Hematopoietic multipotent progenitor cell treated with erythropoietin and hydrocortisone succinate and interleukin-3 and kit ligand, for 4 days (in vitro differentiated cells): ENCODE data around the gene CHST3.
A peak's percentile ranks its signal among the peaks of the same experiment; 100 is the strongest.
"Not testable (repeated sequence)": the region's sequence is repeated elsewhere in the genome, so short reads cannot be mapped to it uniquely, and the experiment has no call there.

Experiments used
- DNase-seq: peaks from one replicate; pipeline ENCODE4 v3.0.0-alpha.2; 2015

Gene CHST3

DNA sequence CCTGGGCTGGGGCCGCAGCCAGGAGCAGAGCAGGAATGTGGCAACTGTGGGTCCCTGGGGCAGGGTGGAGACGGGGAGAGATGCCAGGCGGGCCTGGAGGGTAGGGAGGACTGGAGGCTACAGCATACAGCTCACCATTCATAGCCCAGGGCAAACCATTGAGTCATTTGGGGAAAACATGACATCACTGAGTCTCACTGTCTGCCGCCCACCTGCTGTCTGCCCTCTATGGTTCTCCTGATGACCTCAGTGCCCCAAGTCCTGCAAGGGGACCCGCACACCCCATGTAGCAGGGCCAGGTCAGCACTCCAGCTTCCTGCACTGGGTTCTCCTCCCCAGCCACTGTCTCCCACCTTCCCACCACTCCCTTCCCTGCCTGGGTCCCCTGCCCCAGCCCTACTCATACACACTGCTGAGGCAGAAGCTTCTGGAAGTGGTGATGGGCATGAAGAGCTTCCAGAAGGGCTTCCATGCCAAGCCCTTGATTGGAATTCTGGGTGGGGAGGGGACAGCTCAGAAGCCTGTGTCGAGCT is 10.4 kb downstream of the CHST3 start:
- no peak for DNase-seq

DNA sequence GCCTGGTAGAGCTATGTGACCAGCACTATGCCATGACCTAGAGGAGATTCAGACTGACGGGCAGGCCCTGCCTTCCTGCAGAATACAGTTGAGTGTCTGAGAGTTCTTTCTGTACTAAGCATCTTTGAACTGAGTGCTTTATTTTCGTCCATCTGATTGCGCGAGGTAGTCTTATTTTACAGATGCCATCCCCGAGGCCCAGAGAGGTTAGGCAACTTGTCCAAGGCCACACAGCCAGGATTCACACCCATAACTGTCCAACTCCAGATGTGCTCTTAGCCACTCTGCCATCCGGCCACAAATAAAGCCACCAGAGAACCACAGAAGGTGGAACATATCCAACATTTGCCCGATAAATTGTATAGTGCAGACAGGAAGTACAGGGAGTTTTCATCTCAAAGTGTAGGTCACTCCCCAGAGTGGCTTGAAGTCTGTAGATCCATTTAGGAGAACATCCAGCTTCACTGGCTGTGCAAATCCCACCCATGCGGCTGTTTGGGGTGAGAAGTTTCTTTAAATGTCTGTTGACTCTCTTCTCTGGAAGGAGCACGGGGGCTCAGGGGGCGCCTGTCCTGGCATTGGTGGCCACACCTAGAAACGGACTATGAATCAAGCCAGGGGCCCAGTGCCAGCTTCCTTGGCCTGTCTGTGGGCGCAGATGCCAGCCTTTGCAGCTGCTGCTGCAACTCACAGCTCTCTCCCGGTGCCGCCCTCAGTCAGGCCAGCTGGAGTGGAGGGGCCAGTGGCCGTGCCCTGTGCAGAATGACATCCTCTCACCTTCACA is 11.1 kb downstream of the CHST3 start:
- DNase-seq = no peak

DNA sequence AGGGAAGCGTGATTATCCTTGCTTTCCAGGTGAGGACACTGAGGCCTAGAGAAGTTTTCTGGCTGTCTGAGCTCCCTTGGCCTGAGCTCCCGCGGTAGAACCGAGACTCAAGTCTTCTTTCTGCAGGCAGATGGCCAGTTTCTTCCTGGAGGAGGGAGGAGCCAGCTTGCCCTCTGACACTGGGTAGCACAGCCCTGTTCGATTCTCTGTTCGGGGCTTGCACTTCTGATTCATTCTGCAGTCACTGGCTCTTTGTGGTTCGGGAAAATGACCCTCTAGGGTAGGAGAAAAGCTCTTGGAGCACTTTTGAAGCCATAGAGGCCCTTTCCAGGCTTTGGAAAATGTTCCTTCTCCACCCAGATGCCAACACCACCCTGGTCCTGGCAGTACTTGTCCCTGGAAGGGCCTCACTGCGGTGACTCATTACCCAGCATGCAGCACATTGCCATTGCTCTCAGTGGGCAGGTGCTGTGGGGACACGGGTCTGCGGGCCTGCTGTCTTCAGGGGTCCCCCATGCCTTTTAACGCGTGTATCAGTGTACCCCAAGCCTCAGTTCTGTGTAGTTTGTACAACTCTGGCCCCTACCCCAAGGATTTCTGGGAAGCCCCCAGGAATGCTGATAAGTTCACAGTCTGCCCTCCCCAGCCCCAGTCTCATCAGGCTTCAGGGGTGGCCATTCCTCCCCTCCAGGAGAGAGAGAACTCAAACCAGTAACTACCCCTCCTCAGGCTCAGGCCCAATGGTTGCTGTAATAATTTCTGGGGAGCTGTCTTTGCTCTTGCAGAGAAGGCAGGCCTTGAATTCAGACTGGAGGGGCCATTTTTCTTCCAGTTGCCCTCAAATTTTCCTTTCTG is 11.9 kb downstream of the CHST3 start:
- DNase-seq = no peak

DNA sequence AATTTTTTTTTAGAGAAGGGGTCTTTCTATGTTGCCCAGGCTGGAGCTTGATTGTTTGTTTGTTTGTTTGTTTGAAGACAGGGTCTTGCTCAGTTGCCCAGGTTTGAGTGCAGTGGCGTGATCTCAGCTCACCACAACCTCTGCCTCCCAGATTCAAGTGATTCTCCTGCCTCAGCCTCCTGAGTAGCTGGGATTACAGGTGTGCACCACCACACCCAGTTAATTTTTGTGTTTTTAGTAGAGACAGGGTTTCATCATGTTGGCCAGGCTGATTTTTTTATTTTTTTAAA is 13.4 kb downstream of the CHST3 start:
- DNase-seq = not testable (repeated sequence)

DNA sequence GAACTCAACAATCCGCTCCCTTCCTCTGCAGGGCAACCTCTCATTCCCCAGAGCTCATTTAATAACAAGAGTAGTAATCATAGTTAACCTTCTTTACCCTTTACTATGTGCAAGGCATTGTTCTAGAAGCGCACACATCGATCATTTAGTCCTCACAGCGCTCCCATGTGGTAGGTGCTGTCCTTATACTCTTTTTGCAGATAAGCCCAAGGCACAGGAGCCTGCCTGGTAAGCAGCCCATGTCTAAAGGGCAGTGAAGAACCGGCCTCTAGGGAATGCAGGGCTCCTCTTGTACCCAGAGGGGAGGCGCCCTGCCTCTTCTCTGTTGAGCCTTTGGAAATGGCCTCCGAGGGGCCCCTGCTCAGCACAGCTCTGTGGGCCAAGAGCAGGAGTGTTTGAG is 14.3 kb downstream of the CHST3 start:
- peak; percentile 65 for DNase-seq

DNA sequence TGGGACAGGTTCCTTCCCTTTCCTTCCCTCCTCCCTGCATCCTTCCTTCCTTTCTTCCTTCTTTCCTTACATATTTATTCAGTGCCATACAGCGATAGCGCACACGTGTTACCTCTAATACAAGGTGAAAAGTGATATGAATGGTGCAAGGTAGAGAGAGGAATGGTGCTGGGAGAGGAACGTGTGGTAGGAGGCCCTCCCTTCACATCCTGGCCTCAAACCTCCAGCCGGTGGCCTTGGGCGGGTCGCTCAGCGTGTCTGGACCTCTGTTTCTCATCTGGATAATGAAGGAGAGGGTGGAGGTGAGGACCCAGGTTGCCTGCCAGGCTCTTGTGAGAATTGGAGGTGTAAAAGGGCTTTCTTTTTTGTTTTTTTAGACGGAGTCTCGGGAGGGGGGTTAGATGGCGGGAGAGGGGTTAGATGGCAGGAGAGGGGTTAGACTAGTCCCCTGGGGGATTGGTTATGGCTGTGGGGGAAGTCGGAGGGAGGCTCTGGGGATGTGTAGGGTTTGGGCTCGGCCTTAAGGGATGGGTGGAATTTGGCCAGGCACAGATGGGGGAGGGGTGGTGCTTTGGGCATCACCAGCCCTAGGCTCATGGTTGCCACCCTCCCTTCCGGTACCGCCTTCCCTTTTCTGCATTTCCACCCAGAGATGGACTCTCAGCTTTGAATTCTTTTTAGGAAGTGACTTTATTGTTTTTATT is 14.9 kb downstream of the CHST3 start:
- DNase-seq = no peak

DNA sequence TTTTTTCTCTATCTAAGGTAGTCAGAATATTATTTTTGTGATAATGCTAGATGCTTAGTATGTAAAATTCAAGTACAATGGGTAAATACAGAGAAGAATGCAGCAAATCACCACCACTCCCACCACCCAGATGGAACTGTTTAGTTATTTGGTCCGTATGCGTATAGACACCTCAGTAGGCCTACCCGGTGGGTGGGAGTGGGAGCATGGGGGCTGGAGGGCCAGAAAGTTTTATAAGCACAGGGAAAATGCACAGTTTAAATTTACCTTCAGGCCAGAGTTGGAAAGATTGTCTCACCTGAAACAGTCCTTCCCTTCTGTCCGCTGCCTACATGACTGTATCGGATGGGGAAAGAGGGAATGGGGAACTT is 15.5 kb downstream of the CHST3 start:
- no peak for DNase-seq

DNA sequence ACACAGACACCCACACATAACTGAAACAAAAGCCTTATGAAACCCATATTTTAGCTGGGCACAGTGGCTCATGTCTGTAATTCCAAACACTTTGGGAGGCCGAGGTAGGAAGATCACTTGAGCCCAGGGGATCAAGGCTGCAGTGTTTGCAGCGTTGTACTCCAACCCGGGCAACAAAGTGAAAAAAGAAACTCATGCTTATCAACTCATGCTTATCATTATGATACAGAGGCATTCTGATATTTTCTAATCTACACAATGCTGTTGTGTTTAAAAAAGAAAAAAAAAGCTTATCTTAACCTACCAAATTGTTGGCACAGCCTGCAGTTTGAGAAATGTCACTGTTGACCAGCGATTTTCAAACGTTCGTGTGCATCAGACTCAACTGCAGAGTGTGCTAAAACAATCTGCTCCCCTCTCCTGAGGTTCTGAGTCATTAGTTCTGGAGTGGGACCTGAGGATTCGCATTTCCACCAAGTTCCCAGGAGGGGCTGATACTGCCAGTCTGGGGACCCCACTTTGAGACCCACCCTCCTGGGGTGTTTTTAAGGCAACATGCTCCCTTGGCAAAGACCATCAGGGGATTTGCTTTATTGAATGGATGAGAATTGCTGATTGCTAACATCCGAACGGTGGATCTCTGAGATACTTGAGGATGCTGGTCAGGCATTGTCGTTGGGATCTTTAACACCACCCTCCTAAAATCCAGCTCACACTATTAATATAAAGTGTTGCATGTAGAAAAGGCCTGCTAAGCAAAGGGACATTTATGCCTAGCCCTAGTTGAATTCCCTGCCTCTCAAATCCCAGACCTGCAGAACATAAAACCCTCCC is 16.2 kb downstream of the CHST3 start:
- peak; percentile 86 for DNase-seq

DNA sequence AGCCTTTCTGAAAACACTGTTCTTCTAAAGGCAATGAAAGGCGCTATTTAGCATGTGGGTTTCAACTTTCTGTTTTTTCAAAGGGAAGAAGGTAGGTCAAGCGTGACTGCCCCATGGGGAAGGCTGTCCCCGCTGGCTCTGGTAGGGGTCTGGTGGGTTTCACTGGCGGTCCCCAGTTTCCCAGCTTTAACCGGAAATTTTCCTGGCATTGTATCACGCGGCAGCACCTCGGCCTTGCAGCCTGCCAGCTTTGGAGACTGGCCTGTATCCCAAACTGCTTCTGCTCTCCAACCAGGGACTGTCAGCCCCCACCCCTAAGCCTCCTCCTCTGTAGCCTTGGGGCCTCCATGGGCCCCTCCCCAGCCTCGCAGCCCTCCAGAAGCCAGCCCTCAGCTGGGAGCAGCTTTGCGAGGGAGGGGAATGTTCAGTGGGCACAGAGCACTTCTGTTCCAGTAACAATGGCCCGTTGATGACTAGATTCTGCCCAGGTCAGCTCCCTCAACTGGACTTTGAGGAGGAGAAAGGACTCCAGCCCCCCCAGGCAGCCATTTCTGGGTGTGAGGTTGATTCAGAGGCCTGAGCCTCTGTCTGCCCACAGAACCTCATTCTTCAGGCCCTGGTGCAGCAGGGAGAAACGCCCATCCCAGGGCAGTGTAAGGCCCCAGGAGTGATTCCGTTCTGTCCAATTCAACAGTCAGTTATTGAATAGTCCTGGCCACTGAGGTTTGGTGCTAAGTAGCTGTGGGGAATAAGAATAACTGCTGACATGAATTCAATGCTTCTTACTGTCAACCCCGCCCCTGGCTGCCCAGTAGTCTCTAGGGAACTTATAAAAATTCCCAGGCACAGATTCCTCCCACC is 17.1 kb downstream of the CHST3 start:
- no peak for DNase-seq

DNA sequence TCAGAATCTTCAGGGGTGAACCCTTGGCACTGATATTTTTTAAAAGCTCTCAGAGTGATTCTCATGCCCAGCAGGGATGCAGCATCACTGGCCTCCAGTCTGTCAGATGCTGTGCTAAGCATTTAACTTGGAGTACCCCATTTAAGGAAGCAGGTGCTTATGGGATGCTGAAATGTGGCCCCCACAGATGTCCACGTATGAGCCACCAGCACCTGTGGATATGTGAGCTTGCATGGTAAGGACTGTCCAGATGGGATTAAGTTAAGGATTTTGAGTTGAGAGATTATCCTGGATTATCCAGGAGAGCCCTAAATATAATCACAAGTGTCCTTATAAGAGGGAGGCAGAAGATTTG is 17.7 kb downstream of the CHST3 start:
- DNase-seq = no peak

DNA sequence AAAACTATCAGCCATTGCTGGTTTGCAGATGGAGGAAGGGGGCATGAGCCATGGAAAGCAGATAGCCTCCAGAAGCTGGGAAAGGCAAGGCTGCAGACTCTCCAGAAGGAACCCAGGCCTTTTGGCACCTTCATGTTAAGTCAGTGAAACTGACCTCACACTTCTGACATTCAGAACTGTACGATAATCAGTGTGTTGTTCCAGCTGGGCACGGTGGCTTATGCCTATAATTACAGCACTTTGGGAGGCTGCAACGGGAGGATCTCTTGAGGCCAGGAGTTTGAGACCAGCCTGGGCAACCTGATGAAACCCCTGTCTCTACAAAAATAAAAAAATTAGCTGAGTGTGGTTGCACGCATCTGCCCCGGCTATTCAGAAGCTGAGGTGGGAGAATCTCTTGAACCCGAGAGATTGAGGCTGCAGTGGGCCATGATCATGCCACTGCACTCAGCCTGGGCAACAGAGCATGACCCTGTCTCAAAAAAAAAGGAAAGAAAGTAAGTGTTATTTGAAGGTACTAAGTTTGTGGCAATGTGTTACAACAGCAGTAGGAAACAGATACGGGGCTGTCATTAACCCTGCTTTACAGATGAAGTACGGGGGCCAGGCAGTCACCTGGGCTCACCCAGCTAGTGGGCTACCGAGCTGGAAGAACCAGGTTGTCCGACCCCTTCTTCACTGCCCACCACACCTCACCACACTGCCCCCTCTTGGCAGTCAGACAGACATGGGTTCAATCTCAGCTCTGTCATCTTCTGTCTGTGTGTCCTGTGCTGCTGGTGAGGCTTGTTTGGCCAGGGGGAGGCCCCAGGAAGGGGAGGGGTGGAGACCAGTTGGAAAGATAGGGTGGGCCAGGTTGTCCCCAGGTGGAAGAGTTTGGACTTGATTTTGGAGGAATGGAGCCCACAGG is 18.3 kb downstream of the CHST3 start:
- no peak for DNase-seq

DNA sequence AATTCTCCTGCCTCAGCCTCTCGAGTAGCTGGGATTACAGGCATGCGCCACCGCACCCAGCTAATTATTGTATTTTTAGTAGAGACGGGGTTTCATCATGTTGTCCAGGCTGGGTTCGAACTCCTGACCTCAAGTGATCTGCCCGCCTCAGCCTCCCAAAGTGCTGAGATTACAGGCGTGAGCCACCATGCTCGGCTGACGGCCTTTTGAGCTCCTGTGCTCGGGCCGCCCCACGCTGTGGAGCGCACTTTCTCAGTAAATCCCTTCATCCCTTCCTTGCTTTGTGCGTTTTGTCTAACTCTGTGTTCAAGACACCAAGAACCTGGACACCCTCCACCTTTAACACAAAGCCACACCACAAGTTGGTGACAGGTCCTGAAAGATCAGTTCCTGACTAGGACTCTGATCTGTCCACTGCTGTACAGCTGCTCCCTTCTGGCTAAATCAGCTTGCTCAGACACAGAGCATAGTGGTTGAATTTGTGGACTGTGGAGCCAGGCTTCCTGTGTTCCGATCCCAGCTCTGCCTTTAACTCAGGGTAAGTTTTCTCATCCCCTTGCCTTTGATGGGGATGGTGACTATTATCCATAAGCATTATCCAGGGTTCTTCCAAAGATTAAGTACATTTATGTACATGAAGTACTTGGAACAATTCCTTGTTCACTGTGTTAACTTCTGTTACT is 20.1 kb downstream of the CHST3 start:
- DNase-seq = no peak

DNA sequence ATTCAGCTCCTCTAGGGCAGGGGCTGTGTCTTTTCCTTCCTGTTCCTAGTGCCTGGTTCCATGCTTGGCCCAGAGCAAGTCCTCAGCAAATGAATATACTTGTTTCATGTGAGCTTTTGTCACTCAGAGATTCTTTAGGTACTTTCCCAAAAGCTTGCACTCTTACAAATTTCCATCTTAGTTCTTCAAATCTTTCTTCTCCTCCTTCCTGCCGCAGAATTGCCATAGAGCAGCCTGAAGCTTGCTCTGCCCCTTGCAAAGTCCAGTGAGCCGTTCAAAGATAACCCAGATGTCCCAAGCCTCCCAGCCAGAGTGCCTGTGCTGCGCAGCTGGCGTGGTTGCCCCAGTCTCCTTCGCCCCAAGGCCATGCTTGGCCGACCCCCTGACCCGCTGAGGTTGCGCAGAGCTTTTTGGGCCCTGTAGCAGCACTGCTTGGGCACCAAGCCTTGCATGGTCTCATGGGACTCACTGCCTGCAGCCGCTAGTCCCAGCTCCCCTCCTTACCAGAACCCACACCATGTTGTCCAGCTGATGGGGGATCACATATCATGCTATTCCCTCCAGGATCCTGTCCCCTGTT is 20.7 kb downstream of the CHST3 start:
- DNase-seq = no peak

DNA sequence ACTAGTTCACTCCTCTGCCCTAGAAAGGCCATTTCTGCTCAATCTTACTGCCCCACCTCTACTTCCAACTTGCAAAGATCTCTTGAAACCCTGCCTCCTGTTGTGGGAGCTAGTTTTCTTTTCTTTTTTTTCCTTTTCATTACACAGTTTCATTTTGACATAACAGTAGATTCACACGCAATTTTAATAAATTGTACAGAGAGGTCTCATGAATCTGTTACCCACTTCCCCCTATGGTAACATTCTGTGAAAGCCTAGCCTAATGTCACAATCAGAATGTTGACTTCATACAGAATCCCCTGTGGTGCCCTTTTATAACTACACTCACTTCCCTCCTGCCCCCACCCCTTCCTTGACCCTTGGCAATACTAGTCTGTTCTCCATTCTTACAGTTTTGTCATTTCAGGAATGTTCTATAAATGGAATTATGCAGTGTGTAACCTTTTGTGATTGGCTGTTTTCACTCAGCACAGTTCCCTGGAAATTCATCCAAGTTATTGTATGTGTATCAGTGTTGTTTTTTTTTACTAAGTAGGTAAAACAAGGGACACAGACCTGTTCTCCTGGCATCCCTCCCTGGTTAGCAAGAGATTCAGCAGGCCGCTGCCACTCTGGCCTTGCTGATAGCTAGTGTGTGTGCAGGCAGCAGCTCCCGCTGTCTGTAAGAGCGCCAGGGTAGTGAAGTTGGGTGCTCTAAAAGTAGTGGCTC is 21.5 kb downstream of the CHST3 start:
- DNase-seq = peak; percentile 53

DNA sequence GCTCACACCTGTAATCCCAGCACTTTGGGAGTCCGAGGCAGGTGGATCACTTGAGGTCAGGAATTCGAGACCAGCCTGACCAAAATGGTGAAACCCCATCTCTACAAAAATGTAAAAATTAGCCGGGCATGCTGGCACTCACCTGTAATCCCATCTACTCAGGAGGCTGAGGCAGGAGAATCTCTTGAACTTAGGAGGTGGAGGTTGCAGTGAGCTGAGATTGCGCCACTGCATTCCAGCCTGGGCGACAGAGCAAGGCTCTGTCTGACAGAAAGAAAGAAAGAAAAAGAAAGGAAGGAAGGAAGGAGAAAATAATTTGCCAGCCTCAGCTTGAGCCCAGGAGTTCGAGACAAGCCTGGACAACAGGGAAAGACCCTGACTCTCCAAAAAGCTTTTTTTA is 24.7 kb downstream of the CHST3 start:
- not testable (repeated sequence) for DNase-seq

DNA sequence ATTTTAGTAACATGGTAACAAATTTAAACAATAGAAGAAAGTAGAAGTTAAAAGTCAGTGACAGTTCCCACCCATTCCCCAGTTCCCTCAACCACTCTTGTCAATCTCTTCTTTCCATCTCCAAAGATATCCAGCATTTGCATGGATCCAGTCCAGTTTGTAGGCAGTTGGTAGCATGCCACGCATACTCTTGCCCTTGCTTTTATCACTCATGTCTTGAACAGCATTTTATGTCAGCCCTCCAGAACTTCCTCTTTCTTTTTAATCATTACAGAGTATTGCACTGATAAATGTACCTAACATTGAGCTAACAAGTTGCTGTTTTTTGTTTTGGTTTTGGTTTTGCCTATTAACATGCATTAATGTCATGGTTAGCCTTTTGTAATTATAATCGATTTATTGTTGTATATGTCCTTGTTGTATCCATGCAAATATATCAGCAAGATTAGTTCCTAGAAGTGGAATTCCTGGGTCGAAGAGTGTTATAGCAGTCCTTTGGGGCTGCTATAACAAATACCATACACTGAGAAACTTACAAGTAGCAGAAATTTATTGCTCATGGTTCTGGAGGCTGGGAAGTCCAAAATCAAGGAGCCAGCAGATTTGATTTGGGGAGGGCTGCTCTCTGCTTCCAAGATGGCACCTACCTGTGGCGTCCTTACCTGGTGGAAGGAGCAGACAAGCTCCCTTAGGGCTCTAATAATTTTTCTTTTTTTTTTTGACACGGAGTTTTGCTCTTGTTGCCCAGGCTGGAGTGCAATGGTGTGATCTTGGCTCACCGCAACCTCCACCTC is 25.7 kb downstream of the CHST3 start:
- DNase-seq = peak; percentile 79

DNA sequence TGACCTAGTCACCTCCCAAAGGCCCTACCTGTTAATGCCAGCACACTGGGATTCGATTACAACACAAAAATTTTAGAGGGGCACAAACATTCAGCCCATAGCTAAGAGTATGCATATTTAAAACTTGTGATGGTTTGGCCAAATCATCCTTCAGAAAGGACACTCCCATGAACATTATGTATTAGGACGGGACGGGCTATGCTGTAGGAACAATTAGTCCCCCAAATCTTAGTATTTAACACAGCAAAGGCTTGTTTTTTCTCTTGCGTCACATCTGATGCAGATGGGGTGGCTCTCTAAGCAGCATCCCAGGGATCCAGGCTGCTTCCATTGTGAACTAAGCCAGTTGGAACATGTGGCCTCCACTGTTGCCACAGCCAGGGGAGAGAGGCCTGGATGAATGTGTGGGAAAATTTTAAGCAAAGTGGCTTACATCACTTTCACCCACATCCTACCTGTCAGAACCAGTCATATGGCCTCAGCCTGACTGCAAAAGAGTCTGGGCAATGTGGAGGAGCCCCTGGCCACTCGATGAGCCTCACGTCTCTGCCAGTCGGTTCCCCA is 26.6 kb downstream of the CHST3 start:
- no peak for DNase-seq

DNA sequence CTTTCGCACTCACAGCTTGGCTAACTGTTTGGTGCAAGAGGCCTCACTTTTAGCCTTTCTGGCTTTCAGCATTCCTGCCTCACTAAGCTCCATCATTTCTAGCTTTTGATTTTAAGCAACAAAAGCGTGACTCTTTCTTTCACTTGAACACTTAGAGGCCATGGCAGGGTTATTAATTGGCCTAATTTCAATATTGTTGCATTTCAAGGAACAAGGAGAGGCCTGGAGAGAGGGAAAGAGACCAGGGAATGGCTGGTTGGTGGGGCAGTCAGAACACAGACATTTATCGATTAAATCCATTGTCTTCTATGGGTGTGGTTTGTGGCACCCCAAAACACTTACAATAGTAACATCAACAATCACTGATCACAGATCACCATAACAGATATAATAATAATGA is 31.3 kb downstream of the CHST3 start:
- DNase-seq = no peak
